ENCODE data around the gene HMGN4. TPM values are rescaled to one million over a fixed set of nuclear protein-coding genes. Genes with fewer than 3 reads are reported as not detected.
A peak's percentile ranks its signal among the peaks of the same experiment; 100 is the strongest.

HMGN4 gene
- total and polyA plus RNA-seq, 2 of the 8 experiments (the other 6 are each of a cell fraction or from before 2014, with no cell fraction given): 23.4 to 66.4 TPM

GRCh38 chr6:26575494-26575939 lies 37.4 kb downstream of the HMGN4 start:
- no peak overlapping the region for H3K4ac ChIP-seq (replicated peaks; ENCODE audit: insufficient read length, low read depth, low read length)
- WGBS, 2 experiments (ENCODE audit: extremely low coverage in 1 of 2, insufficient coverage in 1 of 2, insufficient read length in 1 of 2, insufficient replicate concordance in 2 of 2, low coverage in 1 of 2, low lambda C conversion rate in 2 of 2, missing lambda C conversion rate in 1 of 2): 21% methylated on average over 10 of the region's 10 CpGs; no CpG with 5 or more reads in 1 of the 2 experiments
- H3K23me2 ChIP-seq (ENCODE audit: low read depth, low read length): peaks cover 4% of the 10 kb centered on the region; the same call in 1 of the 2 replicates
- H3K9ac ChIP-seq (replicated peaks in 1 of 4; ENCODE audit: extremely low read depth in 1 of 4, low read depth in 3 of 4, low read length in 3 of 4): no peak overlapping the region
- H3K9me3 ChIP-seq (ENCODE audit: insufficient read depth in 2 of 2, low read depth in 1 of 2, low read length in 1 of 2): no peaks in the 10 kb centered on the region
- H2BK5ac ChIP-seq (ENCODE audit: low read depth, low read length): no peak overlapping the region
- no peak overlapping the region for H2BK120ac ChIP-seq (replicated peaks; ENCODE audit: low read depth, low read length)
- FAIRE-seq (no peak), DNase-seq (ENCODE audit: low read depth in 1 of 2, low spot score in 2 of 2) (no peak)
- H3K14ac ChIP-seq (ENCODE audit: insufficient read length): no peak overlapping the region
- H2AFZ ChIP-seq (ENCODE audit: low read length): no peak overlapping the region
- H3K18ac ChIP-seq (ENCODE audit: extremely low read depth, low read length): no peak overlapping the region
- H3K4me3 ChIP-seq (ENCODE audit: extremely low read depth in 1 of 4, insufficient read depth in 2 of 4, low read depth in 3 of 4, low read length in 4 of 4): peak overlapping the region in 2 of 4 experiments; percentile 50 to 71; a peak in 3 of 8 replicates
- peak overlapping the region; percentile 57 to 71; a peak in 3 of 4 replicates for H3K4me2 ChIP-seq (ENCODE audit: insufficient read depth in 1 of 2, low read depth in 2 of 2, low read length in 2 of 2)
- peaks cover 0 to 4% (median 0%) of the 10 kb centered on the region in 4 experiments; a peak in 2 of 7 replicates for H3K27me3 ChIP-seq (replicated peaks in 1 of 4; ENCODE audit: control insufficient read depth in 3 of 4, extremely low read depth in 1 of 4, insufficient read depth in 3 of 4, low read length in 3 of 4)
- ChIA-PET POLR2A (ENCODE audit: partially characterized antibody) (interaction anchor here (0.9 to 4.1 kb wide), 2 partner anchors 9 to 19 kb away, joined by 3 to 29 read pairs; no protein-coding TSS in a partner anchor), CTCF (ENCODE audit: partially characterized antibody) (interaction anchor here (0.5 to 14.7 kb wide), 7 partner anchors 11 to 553 kb away, joined by 3 to 134 read pairs (median 3); partner anchors contain the start of gene ABT1)
- H2BK15ac ChIP-seq (ENCODE audit: low read length): no peak overlapping the region
- H3K23ac ChIP-seq (ENCODE audit: insufficient read length): no peak overlapping the region
- H3K27ac ChIP-seq (ENCODE audit: low read depth, low read length): no peak overlapping the region
- no peaks in the 10 kb centered on the region for H3K79me1 ChIP-seq (ENCODE audit: low read depth, low read length)
- H4K20me1 ChIP-seq (replicated peaks in 1 of 2; ENCODE audit: control insufficient read depth in 1 of 2, insufficient read depth in 2 of 2, low read length in 2 of 2): no peaks in the 10 kb centered on the region
- no peak overlapping the region for H2AK5ac ChIP-seq (ENCODE audit: low read depth, low read length)
- H3K79me2 ChIP-seq (ENCODE audit: control insufficient read depth in 1 of 2, insufficient read depth in 2 of 2, low read length in 2 of 2): no peaks in the 10 kb centered on the region
- no peak overlapping the region for H4K91ac ChIP-seq (replicated peaks; ENCODE audit: insufficient read length, low read length)
- no peak overlapping the region for H4K5ac ChIP-seq (ENCODE audit: insufficient read length, low read depth, low read length)
- H3K36me3 ChIP-seq (ENCODE audit: control insufficient read depth in 2 of 4, insufficient read depth in 4 of 4, low read length in 3 of 4): no peaks in the 10 kb centered on the region
- no peak overlapping the region for H2BK12ac ChIP-seq (ENCODE audit: low read depth, low read length)
- H4K8ac ChIP-seq (ENCODE audit: extremely low read depth, insufficient read depth, low read length): no peak overlapping the region
- TF ChIP-seq BRCA1 (IDR thresholded peaks at IDR 0.05; ENCODE audit: low read depth, low read length) (no peak), RBBP5 (IDR thresholded peaks at IDR 0.05; ENCODE audit: borderline replicate concordance, low read depth, low read length) (no peak), KDM1A (IDR thresholded peaks at IDR 0.05; ENCODE audit: borderline replicate concordance, low read length) (no peak; the same call in 1 of the 2 replicates), NANOG (IDR thresholded peaks at IDR 0.05; ENCODE audit: insufficient read depth, low read depth, low read length, poor library complexity, severe bottlenecking) (no peak), HDAC2 (IDR thresholded peaks at IDR 0.05; ENCODE audit: borderline replicate concordance in 1 of 2, low read depth in 2 of 2, low read length in 2 of 2) (0 out of 4 replicates have a peak, but pooled peaks of 1 of the 2 experiments have one; percentile 27), ATF3 (IDR thresholded peaks at IDR 0.05; ENCODE audit: insufficient read depth, low read depth, low read length) (no peak), TBP (IDR thresholded peaks at IDR 0.05; ENCODE audit: low read depth, low read length) (peak; percentile 99), RFX5 (IDR thresholded peaks at IDR 0.05; ENCODE audit: borderline replicate concordance, low read depth, low read length) (no peak), MAFK (IDR thresholded peaks at IDR 0.05; ENCODE audit: low read depth, low read length) (peak; percentile 51; the same call in 1 of the 2 replicates)
- H2BK20ac ChIP-seq (ENCODE audit: low read length): no peak overlapping the region
- H3K4me1 ChIP-seq (replicated peaks in 1 of 4; ENCODE audit: control insufficient read depth in 3 of 4, insufficient read depth in 4 of 4, low read length in 3 of 4): no peaks in the 10 kb centered on the region
- H3K56ac ChIP-seq (replicated peaks; ENCODE audit: insufficient read length, low read depth, low read length): no peak overlapping the region
